GM19455 (cell line): ENCODE measurements around the gene ZNF429.
"Not testable (repeated sequence)": the region's sequence is repeated elsewhere in the genome, so short reads cannot be mapped to it uniquely, and the experiment has no call there.

Source experiments
- ATAC-seq: cut with Tn5 transposase; IDR thresholded peaks from one replicate; pipeline ENCODE4 v1.9.1; 2021; ENCODE audit not compliant: unreplicated experiment

The ZNF429 gene

GRCh38 chr19:21505459-21506451 is at the start of gene ZNF429:
TSS of gene ZNF429 (plus strand) at chr19:21505602. CDS start at chr19:21505772, 170 bp downstream.
- peak; percentile 98 for ATAC-seq

DNA sequence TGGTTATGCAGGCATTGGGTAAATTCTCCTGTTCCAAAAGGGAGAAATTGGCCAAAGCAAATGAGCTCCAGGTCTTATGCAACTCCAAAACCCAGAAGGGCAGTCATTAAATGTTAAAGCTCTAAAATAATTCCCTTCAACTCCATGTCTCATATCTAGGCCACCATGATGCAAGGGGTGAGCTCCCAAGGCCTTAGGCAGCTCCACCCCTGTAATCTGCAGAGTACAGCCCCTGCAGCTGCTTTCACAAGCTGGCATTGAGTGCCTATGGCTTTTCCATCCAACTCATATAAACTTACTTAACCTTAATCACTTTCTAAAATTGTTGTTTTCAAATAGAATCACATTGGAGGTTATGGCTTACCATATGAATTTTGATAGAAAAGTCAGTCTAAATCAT is 44.7 kb upstream of the ZNF429 start:
- no peak for ATAC-seq

GRCh38 chr19:21462540-21462939 is 42.9 kb upstream of the ZNF429 start:
- ATAC-seq = no peak

- no peak for ATAC-seq
These were observed 41.8 kb upstream of the ZNF429 start for GRCh38 chr19:21463449-21464105.

DNA sequence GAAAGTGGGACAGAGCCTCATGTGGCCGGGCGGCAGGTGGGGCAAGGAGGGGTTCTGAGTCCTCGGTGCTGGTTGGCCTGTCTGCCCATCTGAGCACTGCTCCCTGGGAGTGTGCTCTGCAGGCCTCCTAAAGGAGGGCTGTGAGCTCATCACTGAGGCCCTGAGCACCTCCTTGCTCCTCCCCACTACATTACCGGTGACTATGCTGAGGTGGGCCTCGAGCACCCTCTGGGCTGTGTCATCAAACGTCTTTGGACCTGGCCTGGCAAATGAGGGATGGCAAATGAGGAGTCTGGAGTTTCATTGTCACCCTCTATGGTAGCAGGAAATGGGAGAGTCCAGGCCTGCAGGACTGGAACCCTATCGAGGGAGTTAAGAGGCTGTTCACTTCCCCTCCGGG is 38.8 kb upstream of the ZNF429 start:
- no peak for ATAC-seq

- no peak for ATAC-seq
These were observed 36.6 kb upstream of the ZNF429 start for GRCh38 chr19:21468791-21469190.

GRCh38 chr19:21472507-21472906 is 32.9 kb upstream of the ZNF429 start:
- ATAC-seq = no peak

DNA sequence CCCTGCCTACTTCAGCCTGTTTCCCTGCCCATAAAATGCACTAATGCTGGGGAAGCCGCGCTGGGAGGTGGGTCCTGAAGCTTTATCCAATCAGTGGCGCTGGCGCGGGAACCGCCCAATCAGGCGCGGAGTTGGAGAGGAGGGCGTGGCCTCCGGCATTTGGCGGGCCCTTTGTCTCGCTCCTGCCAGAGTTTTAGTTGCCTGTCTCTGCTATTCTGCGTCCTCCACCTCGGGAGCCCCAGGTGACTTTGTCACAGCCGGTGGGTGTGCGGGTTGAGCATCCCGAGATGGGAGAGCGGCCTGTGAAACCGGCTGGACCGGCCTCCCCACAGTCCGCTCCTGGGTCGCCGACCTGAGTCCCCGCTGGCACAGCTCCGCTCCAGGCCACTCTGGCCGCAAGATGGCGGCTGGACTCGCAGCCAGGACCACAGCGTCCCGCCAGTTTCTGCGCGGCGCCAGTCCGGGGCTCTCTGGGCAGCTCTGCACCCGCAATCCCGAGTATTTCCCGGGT is 30.7 kb upstream of the ZNF429 start:
- no peak for ATAC-seq

DNA sequence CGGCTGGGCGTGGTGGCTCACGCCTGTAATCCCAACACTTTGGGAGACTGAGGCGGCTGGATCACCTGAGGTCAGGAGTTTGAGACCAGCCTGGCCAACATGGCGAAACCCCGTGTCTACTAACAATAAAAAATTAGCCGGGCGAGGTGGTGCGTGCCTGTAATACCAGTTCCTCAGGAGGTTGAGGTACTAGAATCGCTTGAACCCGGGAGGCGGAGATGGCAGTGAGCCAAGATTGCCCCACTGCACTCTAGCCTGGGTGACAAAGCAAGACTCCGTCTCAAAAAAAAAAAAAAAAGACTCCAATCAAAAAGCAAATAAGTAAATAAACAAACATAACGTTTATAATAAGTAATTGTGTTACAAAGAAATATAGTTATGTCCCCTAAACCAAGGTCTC is 23.0 kb upstream of the ZNF429 start:
- ATAC-seq = not testable (repeated sequence)

GRCh38 chr19:21482863-21483276 is 22.5 kb upstream of the ZNF429 start:
- ATAC-seq = no peak

GRCh38 chr19:21483589-21484170 is 21.7 kb upstream of the ZNF429 start:
- no peak for ATAC-seq

GRCh38 chr19:21484631-21485030 is 20.8 kb upstream of the ZNF429 start:
- ATAC-seq = no peak

GRCh38 chr19:21485926-21486325 is 19.5 kb upstream of the ZNF429 start:
- ATAC-seq = no peak

DNA sequence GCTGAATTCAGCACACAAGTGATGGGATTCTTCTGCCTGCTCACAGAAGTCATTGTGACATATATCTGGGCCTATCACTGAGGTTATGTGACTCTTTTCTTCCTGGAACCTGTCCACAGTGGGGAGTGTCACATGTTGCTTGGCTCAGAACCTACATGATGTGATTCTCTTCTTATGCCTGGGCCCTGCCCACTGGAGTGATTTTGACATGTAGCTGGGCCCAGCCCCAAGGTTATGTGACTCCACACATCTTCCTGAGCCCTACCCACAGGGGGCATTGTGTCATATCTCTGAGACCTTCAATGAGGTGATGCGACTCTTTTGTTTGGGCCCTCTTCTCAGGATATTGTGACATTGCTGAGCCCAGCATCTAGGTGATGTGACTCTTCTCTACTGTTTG is 17.4 kb upstream of the ZNF429 start:
- no peak for ATAC-seq

GRCh38 chr19:21491146-21491545 is 14.3 kb upstream of the ZNF429 start:
- ATAC-seq = no peak

- ATAC-seq = no peak
These were observed 12.2 kb upstream of the ZNF429 start for GRCh38 chr19:21492947-21493906.

- ATAC-seq = no peak
These were observed 8.5 kb upstream of the ZNF429 start for GRCh38 chr19:21496876-21497275.

DNA sequence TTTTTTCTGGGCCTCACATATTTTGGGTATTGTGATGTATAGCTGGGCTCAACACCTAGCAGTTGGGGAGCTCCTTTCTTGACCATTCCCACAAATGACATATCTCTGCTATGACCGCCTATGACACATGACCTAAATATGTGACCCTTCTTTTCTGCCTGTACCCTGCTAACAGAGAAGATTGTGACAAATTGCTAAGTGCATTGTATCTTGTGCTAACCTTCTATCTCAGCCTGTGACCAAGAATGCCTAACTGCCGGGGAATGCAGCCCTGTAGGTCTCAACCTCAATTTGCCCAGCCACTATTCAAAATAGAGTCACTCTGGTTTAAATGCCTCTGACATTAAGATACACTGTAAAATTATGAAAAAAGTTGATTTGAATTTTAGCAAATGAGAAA is 6.8 kb upstream of the ZNF429 start:
- ATAC-seq = no peak

DNA sequence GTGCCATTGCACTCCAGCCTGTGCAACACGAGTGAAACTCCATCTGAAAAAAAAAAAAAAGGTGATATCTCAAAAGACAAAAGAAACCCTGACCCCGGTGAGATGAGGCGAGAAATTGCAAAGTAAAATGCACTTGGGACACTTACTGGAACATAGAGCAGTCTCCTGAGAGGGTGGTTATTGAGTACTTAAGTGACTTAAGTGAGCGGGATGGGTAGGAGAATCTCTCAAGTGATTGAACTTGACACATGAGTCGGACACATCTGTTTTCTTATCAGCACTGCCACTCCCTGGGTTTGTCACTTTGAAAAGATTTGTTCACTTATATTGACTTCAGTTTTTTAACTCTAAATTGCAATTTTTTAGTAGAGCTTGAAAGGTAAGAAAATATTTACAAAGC is 2.8 kb downstream of the ZNF429 start:
- ATAC-seq = no peak

DNA sequence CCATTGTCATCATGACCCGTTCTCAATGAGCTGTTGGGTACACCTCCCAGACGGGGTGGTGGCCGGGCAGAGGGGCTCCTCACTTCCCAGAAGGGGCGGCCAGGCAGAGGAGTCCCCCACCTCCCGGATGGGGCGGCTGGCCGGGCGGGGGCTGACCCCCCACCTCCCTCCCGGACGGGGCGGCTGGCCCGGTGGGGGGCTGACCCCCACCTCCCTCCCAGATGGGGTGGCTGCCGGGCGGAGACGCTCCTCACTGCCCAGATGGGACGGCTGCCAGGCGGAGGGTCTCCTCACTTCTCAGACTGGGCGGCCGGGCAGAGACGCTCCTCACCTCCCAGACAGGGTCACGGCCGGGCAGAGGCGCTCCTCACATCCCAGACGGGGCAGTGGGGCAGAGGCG is 5.7 kb downstream of the ZNF429 start:
- ATAC-seq = not testable (repeated sequence)
